ENCODE measurements around the gene DAB1.

Gene DAB1

DNA sequence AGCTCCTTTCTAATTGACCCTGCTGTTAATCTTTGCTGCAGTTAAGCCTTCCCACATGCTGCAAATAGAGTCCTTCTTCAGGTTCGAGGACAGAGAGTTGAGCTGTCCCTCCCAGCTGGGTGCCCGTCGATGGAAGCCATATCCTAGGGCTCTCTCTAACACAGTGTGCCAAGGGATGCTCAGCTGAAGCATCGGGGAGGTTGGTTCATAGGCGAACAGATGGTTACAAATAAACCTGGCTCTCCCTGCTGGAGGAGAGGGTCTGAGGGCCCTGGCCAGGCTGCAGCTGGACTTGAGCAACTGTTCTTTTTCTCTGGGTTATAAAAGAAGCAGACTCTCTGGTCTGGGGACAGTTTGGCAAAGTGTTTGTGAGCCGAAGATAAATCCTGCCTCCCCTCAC lies 337.7 kb downstream of the DAB1 start:
- H3K4me3 ChIP-seq (ENCODE audit: control insufficient read depth, low read depth, low read length) = no peak overlapping the region
- DNase-seq (ENCODE audit: low read depth) = no peak
- TF ChIP-seq, protein P1, sequence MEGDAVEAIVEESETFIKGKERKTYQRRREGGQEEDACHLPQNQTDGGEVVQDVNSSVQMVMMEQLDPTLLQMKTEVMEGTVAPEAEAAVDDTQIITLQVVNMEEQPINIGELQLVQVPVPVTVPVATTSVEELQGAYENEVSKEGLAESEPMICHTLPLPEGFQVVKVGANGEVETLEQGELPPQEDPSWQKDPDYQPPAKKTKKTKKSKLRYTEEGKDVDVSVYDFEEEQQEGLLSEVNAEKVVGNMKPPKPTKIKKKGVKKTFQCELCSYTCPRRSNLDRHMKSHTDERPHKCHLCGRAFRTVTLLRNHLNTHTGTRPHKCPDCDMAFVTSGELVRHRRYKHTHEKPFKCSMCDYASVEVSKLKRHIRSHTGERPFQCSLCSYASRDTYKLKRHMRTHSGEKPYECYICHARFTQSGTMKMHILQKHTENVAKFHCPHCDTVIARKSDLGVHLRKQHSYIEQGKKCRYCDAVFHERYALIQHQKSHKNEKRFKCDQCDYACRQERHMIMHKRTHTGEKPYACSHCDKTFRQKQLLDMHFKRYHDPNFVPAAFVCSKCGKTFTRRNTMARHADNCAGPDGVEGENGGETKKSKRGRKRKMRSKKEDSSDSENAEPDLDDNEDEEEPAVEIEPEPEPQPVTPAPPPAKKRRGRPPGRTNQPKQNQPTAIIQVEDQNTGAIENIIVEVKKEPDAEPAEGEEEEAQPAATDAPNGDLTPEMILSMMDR (conservative IDR thresholded peaks at IDR 0.05; ENCODE audit: control insufficient read depth, insufficient read depth, low read depth, low read length) = no peak

DNA sequence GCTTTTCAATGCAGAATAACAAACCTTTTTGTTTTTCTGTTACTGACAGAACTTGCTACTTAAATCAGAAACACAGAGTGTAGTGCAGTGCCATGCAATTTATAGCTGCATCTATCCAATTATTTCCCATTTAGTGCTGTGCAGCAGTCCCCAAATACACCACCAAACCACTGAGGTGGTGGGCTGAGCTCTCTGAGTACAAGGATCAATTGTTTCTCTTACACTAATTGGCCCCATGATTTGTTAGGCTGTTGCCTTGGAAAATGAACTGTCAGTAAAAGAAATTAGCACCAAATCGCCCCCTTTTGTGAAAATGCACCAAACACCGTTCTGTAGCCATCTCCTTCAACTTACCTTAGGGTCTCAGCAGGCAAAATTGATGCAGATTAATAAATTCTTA lies 339.2 kb downstream of the DAB1 start:
- H3K4me3 ChIP-seq (ENCODE audit: control insufficient read depth, low read depth, low read length) = no peak overlapping the region
- TF ChIP-seq, protein P1 (conservative IDR thresholded peaks at IDR 0.05; ENCODE audit: control insufficient read depth, insufficient read depth, low read depth, low read length) = no peak
- no peak for DNase-seq (ENCODE audit: low read depth)

DNA sequence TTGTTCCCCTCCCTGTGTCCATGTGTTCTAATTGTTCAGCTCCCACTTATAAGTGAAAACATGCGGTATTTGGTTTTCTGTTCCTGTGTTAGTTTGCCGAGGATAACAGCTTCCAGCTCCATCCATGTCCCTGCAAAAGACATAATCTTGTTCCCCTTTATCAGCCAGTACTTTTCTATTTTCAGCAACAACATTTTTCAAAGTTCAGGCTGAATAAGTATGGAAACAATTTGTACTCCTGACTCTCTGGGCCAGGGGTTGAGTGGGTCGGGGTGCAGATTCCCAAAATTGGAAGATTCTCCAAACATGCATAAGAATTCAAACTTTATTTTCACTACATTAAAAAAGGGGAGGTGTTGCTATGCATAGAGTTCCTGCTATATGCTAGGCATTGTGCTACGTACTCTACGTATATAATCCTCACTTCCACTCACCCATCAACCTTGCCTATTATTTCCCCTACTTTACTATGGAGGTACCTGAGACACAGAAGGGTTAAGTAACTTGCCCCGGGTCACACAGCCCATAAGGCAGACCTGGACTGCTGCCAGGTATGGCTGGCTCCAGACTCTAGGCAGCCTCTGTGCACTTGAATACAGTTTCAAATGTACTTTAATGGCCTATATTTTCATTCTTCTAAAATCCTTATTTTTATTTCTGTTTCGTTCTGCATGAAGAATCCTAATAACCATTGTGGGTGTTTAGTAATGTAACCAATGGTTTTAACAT lies 341.0 kb downstream of the DAB1 start:
- TF ChIP-seq, protein P1 (conservative IDR thresholded peaks at IDR 0.05; ENCODE audit: control insufficient read depth, insufficient read depth, low read depth, low read length) = no peak
- no peak overlapping the region for H3K4me3 ChIP-seq (ENCODE audit: control insufficient read depth, low read depth, low read length)
- no peak for DNase-seq (ENCODE audit: low read depth)

DNA sequence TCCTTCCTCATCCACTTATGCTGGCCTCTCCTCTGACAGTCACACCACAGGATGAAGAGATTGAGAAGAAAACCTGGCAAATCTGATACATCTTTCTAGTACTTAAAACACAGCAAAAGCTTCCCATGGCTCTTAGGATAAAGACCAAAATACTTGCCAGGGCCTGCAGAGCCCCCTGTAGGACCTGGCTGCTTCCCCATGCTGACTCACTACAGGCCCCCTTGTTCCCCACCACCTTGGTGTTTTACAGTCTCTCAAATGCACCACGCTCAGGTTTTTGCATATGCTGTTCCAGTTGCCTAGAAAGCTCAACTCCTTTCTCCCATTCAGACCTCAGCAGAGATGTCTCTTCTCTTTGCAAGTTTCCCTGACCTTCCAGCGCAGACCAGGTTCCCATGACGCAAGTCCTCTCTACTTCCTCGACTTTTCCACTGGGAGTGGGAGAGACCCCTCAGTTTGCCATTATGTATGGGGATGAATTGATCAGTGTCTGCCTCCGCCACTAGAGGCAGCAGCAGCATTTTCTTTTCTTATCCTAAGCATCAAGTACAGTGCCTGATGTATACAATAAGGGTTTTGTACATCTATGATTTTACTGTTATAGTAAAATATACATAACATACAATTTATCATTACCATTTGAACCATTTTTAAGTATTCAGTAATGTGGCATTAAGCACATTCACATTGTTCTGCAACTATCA lies 344.3 kb downstream of the DAB1 start:
- TF ChIP-seq, protein P1 (conservative IDR thresholded peaks at IDR 0.05; ENCODE audit: control insufficient read depth, insufficient read depth, low read depth, low read length) = peak; percentile 39
- no peak overlapping the region for H3K4me3 ChIP-seq (ENCODE audit: control insufficient read depth, low read depth, low read length)
- peak; percentile 3 for DNase-seq (ENCODE audit: low read depth)

DNA sequence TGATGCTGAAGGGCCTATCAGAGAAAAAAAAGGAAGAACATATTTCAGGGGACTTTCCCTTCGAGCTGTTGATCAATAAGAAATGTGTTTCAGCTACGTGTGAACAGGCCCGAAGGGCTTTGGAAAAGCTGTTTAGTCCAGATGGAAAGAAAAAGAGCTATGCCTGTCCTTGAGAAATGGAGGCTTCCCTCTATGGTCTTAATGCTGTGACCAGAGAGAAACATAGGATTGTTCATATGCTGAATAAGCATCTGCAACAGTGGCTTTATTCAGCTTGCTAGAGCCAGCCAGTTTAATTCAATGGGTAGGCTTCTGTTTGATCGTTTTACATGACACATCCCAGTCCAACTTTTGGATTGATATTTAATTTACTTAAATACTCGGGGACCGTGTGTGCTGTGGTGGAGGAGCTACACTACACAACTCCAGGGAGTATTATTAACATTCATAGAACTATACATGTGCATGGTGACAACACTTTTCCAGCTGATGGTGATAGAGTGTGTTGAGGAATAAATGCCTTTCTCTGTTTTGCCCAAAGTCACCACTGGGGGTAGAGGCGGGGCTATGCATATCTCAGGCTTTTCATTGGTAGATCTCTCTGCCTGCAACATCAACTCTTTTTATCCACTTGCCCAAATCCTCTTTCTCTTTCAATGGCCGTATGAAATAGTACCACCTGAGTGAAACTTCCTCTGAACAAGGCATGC lies 351.3 kb downstream of the DAB1 start:
- peak; percentile 1 for DNase-seq (ENCODE audit: low read depth)
- H3K4me3 ChIP-seq (ENCODE audit: control insufficient read depth, low read depth, low read length) = no peak overlapping the region

DNA sequence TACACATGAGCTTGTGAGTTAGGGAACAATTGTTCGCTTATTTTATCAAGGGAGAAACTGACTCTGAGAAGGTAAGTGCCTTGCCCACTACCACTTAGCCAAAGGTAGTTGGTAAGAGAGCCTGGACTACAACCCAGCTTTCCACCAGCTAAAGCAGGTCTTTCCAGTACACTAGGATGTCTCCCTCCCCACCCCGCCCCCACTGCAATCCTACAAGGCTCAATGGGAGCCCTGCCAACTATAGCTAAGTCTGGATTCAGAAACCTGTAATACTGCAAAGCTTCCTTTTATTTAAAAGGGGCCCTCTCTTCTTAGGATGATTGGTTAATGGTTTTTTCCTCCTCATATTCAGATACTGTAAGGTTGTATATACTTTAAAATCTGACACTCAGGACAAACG lies 356.0 kb downstream of the DAB1 start:
- H3K4me3 ChIP-seq (ENCODE audit: control insufficient read depth, low read depth, low read length) = no peak overlapping the region
- peak; percentile 3 for DNase-seq (ENCODE audit: low read depth)
- TF ChIP-seq, protein P1 (conservative IDR thresholded peaks at IDR 0.05; ENCODE audit: control insufficient read depth, insufficient read depth, low read depth, low read length) = no peak

More for the DNA sequence above, 351.3 kb downstream of the DAB1 start:
- TF ChIP-seq, protein P1 (conservative IDR thresholded peaks at IDR 0.05; ENCODE audit: control insufficient read depth, insufficient read depth, low read depth, low read length) = peak; percentile 22
